Right renal pelvis (tissue), 4 donors: ENCODE measurements around the gene SKOR1. TPM values are rescaled to one million over a fixed set of nuclear protein-coding genes. Genes with fewer than 3 reads are reported as not detected.

Experiments
- DNase-seq, 4 donors: peaks; one replicate each; pipeline ENCODE4 v3.0.0-alpha.2; 2013; ENCODE audit warnings: low read depth in 4 of 4, low spot score in 3 of 4, missing footprints in 1 of 4
- polyA plus RNA-seq, 4 donors: library from polyadenylated mRNA; unstranded; fragments of 120-200 nt; gene quantifications; one replicate each; pipeline ENCODE4 v1.2.1, GENCODE V29; 2013; ENCODE audit not compliant: insufficient read length in 4 of 4

Gene SKOR1
- polyA plus RNA-seq, 4 donors: 0.20 to 0.51 (median 0.45) TPM

- DNase-seq: no peak
These were observed 54.3 kb downstream of the SKOR1 start for GRCh38 chr15:67879440-67880129.

- DNase-seq: no peak
These were observed 55.4 kb downstream of the SKOR1 start for GRCh38 chr15:67880651-67881182.

- no peak for DNase-seq
These were observed 57.4 kb downstream of the SKOR1 start for GRCh38 chr15:67882487-67883233.

- DNase-seq: no peak
These were observed 58.0 kb downstream of the SKOR1 start for GRCh38 chr15:67883234-67883773.

GRCh38 chr15:67884009-67884408 is 58.7 kb downstream of the SKOR1 start:
- DNase-seq: no peak

Other genes with a start within 250 kb of the SKOR1 start
- not detected for gene RNU6-1, start 14.5 kb downstream of the SKOR1 start, polyA plus RNA-seq
- gene PIAS1, start 228.8 kb downstream of the SKOR1 start, polyA plus RNA-seq: 10 to 100 TPM; 40.5 to 50.8 (median 49.1) TPM